CD4-positive, alpha-beta T cell treated with Interleukin-4 for 1 hour (primary cell): ENCODE measurements around the gene CLK4.

ENCODE experiments used
- DNase-seq, 2 donors: peaks; one replicate each; pipeline ENCODE4 v3.0.0-alpha.2; 2020 to 2022

Gene CLK4

GRCh38 chr5:178626484-178627258 lies at the start of gene CLK4:
CLK4 (minus strand) TSS chr5:178627050; CDS start chr5:178623416, 3,634 bp downstream.
- peak; percentile 96 for DNase-seq

GRCh38 chr5:178675922-178676321 lies 49.1 kb upstream of the CLK4 start:
- DNase-seq: no peak

- DNase-seq: no peak
Measured at GRCh38 chr5:178674334-178674733, 47.5 kb upstream of the CLK4 start.

- no peak for DNase-seq
Measured at GRCh38 chr5:178673801-178674295, 47.0 kb upstream of the CLK4 start.

GRCh38 chr5:178672630-178673029 lies 45.8 kb upstream of the CLK4 start:
- DNase-seq: no peak

GRCh38 chr5:178671602-178672144 lies 44.8 kb upstream of the CLK4 start:
- no peak for DNase-seq

- DNase-seq: no peak
Measured at GRCh38 chr5:178670351-178670885, 43.6 kb upstream of the CLK4 start.

- DNase-seq: no peak
Measured at GRCh38 chr5:178668579-178668978, 41.7 kb upstream of the CLK4 start.

GRCh38 chr5:178667688-178668087 lies 40.8 kb upstream of the CLK4 start:
- DNase-seq: no peak

- no peak for DNase-seq
Measured at GRCh38 chr5:178667101-178667500, 40.3 kb upstream of the CLK4 start.

- DNase-seq: no peak
Measured at GRCh38 chr5:178664141-178664540, 37.3 kb upstream of the CLK4 start.

GRCh38 chr5:178662541-178662860 lies 35.7 kb upstream of the CLK4 start:
- DNase-seq: no peak

GRCh38 chr5:178661836-178662540 lies 35.1 kb upstream of the CLK4 start:
- DNase-seq: no peak

GRCh38 chr5:178651046-178651810 lies 24.4 kb upstream of the CLK4 start:
- DNase-seq: no peak

- no peak for DNase-seq
Measured at GRCh38 chr5:178650214-178650613, 23.4 kb upstream of the CLK4 start.

- no peak for DNase-seq
Measured at GRCh38 chr5:178649580-178649979, 22.7 kb upstream of the CLK4 start.

- DNase-seq: no peak
Measured at GRCh38 chr5:178644826-178645545, 18.1 kb upstream of the CLK4 start.

GRCh38 chr5:178642351-178642909 lies 15.6 kb upstream of the CLK4 start:
- DNase-seq: no peak

- DNase-seq: no peak
Measured at GRCh38 chr5:178641711-178642110, 14.9 kb upstream of the CLK4 start.

- DNase-seq: no peak
Measured at GRCh38 chr5:178640331-178641045, 13.6 kb upstream of the CLK4 start.

GRCh38 chr5:178637356-178638074 lies 10.7 kb upstream of the CLK4 start:
- no peak for DNase-seq
